HG03354 (cell line): ENCODE measurements around the gene VAMP2.
A peak's percentile ranks its signal among the peaks of the same experiment; 100 is the strongest.
"Not testable (repeated sequence)": the region's sequence is repeated elsewhere in the genome, so short reads cannot be mapped to it uniquely, and the experiment has no call there.

Source experiments
- ATAC-seq: cut with Tn5 transposase; IDR thresholded peaks from one replicate; pipeline ENCODE4 v1.9.1; 2021; ENCODE audit warnings: mild to moderate bottlenecking; ENCODE audit not compliant: unreplicated experiment, poor library complexity, severe bottlenecking

Gene VAMP2

DNA sequence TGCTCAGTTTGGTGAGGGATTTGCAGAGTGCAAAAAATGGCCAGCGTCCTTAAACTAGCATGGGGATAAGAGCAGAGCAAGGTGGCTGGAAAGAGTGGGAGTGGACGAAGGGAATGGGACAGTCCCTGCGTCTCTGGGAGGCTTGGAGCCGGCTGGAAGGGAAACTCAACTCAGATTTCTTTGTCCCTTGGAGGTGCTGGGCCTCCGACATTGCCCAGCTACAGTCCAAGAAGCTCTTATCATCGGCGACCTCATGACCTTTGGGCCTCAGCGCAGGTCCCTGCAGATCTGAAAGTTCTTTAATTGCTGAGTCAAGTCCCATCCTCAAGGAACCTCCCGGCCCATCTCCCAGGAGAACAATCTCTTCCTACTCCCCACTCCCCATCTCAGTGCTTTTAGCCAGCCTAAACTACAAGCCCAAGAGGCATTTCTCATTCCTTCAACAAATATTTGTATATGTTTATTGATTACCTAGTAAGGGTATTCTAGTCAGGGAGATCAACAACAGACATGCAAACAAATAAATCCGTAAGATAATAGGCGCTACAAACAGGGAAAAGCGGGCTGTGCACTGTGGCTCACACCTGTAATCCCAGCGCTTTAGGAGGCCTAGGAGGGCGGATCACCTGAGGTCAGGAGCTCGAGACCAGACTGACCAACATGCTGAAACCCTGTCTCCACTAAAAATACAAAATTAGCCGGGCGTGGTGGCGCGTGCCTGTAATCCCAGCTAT, 14.4 kb upstream of the VAMP2 start:
- ATAC-seq = no peak

GRCh38 chr17:8176197-8176940, 13.6 kb upstream of the VAMP2 start, which contains the start of gene TMEM107:
Gene TMEM107, minus strand, starts transcription at chr17:8176380. Its CDS starts 94 bp downstream, at chr17:8176286.
- peak; percentile 61 for ATAC-seq

DNA sequence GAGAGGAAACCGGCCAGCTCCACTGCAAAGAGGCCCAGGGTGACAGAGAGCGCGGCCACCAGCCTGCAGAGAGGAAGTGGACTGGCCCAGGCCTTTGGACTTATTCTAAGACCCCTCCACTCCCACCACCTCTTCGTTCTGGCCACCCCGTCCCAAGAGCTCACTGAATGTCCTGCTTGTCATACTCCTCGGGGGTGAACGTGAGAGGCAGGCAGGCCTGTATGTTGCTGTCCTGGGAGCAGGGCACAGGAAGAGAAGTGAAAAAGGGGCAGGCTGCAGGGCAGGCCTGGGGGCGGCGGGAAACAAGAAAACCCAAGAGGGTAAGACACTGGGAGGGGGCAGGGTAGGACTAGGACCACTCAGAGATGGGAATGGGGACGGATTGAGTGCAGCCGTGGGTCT, 13.0 kb upstream of the VAMP2 start:
- no peak for ATAC-seq

GRCh38 chr17:8173871-8174322, 11.1 kb upstream of the VAMP2 start:
- ATAC-seq = no peak

DNA sequence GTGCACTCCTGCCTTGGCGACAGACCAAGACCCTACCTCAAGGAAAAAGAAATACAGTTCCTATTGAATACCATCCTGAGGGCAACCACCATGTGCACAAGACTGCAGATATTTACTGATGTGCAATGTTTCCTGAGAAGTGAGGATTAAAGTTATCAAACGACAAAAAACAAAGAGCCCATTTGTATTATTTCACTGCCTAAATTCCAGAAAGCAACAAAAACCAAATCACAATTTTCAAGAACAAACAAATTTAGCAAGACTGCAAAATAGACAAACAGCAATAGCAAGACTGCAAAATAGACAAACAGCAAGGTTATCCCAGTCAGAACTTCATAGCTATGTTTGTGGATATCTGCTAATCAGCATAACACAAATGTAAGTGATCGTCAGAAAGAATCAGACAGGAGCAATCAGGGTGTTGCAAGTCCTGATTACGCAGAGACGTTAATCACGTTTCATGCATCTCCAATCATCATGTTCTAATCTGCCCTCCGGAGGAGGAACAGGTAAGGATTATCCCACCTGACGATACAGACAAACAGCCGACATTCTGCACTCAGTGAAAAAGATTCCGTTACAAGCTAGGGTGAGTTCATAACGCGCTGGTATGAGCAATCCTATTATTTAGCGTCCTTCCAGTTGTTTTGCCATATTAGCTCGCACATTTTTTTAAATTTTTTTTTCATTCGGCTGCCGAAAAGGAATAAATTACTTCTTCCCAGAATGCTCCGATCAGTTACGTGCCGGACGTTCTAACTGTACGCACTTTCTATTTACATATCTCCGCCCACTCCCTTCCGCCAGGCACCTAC, 10.5 kb upstream of the VAMP2 start:
- ATAC-seq = peak; percentile 70

DNA sequence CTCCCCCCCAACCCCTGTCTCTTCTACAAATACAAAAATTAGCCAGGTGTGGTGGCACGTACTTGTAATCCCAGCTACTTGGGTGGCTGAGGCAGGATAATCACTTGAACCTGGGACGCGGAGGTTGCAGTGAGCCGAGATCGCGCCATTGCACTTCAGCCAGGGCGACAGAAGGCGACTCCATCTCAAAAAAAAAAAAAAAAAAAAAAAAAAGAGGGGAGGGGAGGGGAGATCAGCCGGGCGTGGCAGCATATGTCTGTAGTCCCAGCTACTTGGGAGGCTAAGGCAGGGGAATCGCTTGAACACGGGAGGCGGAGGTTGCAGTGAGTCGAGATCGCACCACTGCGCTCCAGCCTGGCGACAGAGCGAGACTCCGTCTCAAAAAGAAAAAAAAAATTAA, 7.4 kb upstream of the VAMP2 start:
- not testable (repeated sequence) for ATAC-seq

DNA sequence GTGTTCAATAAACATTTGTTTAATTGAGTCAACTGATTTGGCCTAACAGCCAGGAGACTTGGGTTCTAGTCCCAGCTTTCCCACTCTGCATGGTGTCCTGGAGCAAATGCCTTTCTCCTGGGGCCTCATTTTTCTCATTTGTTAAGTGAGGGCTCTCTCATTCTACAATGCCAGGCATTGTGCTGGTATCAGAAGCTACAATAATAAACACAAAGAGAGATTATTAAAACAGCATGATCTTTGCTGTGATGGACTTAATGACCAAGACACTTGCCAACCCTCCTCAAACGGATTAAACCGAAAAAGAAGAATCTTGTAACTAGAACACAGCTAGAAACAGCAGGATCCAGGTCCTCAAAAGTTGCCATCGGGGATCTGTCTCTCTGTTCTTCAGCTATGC, 4.8 kb upstream of the VAMP2 start:
- ATAC-seq = no peak

DNA sequence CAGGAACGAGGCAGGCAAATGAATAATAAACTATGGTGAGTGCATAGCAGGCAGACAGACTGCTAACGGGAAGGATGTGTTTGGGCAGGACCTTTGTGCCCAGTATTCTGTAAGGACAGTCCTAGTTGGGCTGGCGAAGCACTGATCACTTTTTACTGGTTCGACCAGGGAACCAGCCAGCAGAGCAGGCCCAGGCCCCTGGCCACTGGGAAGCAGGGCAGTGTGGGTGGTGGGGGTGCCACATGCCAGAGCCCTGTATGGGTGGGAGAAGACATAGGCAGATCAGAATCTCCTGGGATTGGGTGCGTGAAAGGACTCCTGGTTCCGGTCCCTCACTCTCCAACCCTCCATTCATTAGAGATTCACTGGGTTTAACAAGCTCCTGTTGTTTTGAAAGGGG, 4.0 kb upstream of the VAMP2 start:
- no peak for ATAC-seq

DNA sequence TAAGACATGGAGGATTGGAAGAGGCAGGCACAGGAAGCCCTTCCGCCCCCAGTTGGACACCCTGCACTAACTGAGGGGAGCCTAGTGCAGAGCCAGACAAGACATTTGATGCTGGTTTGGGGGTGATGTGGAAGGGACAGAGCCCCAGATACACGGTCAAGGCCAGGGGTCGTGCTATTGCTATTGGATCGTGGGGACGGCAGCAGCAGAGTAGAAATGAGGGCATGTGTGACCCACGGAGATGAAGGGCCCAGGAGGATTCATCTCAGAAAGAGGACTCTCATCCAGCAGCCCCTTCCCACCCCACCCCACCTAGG, 2.0 kb upstream of the VAMP2 start:
- ATAC-seq = no peak

- no peak for ATAC-seq
These were observed 1.4 kb upstream of the VAMP2 start for GRCh38 chr17:8163978-8164814.

- ATAC-seq = peak; percentile 8
These were observed 539 bp upstream of the VAMP2 start for GRCh38 chr17:8162997-8163977.

DNA sequence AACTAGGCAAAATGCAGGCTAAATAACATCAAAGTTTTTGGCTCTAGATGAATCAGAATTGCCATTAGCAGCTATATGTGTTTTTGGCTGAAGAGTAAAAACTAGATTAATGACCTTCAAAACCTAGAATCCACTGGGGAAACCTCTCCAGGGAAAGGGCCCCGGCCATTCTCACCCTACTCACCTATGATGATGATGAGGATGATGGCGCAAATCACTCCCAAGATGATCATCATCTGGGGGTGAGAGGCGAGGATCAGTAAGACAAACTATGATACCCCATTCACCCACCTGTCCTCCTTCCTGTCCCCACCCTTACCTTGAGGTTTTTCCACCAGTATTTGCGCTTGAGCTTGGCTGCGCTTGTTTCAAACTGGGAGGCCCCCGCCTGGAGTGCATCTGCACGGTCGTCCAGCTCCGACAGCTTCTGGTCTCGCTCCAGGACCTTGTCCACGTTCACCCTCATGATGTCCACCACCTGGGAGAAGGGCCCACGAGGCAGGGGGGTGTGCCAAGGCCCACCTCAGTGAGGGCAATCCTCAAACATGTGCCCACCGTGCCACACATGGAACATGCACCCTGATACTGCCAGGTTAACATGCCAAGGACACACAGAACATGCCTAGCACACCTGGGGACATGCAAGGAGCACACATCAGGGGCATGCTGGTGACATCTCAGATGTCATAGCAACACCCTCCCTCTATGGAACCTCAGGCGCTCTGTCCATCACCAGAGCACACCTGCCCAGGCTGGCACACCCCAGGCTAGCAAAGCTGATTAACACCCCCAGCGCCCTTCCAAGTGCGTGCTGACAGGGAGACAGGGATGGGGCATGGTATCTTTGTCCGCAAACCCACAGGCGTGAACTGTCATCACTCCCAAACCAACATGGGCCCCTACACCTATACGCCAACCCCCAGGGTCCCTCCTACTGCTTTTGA, 1.2 kb downstream of the VAMP2 start:
- no peak for ATAC-seq

GRCh38 chr17:8160741-8161221, 2.0 kb downstream of the VAMP2 start:
- no peak for ATAC-seq

DNA sequence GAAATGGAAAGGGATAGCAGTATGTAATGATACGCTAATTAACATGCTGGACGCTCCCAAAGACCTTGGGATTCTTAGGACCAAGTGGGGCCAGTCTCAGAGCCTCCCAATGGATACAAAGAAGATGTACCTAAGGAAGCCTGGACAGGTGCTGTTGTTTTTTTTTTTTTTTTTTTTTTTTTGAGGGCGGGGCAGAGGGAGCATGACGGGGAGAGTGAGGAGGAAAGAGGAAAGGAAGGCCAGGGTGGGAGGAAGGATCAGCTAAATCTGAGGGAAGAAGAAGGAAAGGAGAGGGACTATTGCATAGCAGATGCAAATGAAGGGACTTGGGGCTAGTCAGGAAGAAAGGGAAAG, 2.5 kb downstream of the VAMP2 start:
- ATAC-seq = no peak

GRCh38 chr17:8159459-8160223, 3.1 kb downstream of the VAMP2 start:
- ATAC-seq = no peak

DNA sequence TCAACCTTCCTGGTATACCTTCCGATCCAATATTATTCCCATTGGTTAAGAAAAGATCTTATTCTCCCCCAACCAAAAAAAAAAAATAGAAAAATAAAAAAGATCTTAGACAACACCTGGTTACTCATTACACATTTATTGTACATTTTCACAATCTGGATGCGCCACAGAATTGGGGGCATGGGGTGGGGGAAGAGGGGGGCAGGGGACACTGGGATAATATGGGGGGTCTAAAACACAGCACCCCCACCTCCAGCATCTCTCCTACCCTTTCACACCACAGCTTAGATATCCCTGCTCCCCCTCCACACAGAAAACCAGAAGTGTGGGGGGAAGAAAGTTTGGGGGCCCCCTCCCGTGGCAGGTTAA, 3.7 kb downstream of the VAMP2 start:
- ATAC-seq = no peak
